ENCODE data around the gene BEND4.

BEND4 gene

DNA sequence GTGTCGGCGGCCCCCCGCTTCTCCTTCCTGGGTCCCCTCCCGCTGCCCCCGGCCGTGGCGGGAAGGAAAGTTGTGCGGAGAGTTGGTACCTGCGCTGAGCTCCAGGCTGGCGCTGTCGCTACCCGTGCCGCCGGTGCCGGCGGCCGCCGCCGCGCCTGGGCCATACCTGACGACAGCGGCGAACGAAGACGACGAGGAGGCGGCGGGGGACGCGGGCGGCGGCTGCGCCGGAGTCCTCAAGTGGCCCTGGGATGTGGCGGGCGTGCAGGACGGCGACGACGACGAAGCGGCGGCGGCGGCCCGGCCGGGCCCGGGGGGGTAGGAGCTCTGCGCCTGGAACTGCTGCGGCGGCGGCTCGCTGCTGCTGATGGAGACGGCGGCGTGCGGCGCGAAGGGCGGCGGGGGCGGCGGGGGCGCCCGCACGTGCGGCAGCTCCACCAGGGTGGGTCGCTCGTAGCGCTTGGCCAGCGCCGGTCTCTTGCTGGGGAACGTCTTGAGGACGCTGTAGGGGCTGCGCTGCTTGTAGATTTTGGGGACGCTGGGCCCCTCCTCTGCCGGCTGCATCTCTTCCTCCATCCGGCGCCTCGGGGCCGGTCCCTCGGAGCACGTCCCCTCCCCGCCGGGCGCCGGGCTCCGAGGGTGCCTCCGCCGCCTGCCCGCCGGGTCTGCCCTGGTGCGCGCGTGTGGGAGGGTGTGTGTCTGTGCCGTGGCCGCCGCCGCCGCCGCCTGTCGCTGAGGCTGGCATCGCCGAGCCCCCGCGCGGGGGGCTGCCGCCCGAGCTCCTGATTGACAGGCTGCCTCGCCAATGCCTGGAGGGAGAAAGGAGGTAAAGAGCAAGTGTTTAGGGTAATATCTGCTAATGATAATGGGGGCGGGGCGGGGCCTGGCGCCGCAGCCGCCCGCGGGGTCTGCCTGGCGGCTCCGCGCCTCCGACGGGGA is 618 bp downstream of the BEND4 start:
- H3K9ac ChIP-seq (ENCODE audit: low read length): peak overlapping the region; percentile 58
- peak overlapping the region; percentile 94 for H3K4me2 ChIP-seq (ENCODE audit: low read depth, low read length)

GRCh38 chr4:42150653-42151567 is 1.5 kb downstream of the BEND4 start:
- Histone ChIP-seq H3K79me2 (ENCODE audit: low read length) (peaks cover 29% of the 10 kb centered on the region), H3F3A (ENCODE audit: insufficient read depth, low read length) (0 out of 2 replicates have a peak, but pooled peaks cover 3% of the 10 kb centered on the region), H3K36me3 (replicated peaks; ENCODE audit: insufficient read depth, low read length) (no peaks in the 10 kb centered on the region), H3K27me3 (replicated peaks; ENCODE audit: insufficient read depth, low read length) (no peaks in the 10 kb centered on the region), H3K9me3 (replicated peaks; ENCODE audit: insufficient read depth, low read length) (no peaks in the 10 kb centered on the region), H2AFZ (ENCODE audit: low read length) (peak overlapping the region; percentile 94), H3K4me1 (ENCODE audit: low read length) (peaks cover 15% of the 10 kb centered on the region; the same call in 1 of the 2 replicates), H3K4me2 (ENCODE audit: low read depth, low read length) (peak overlapping the region; percentile 94), H3K4me3 (ENCODE audit: low read length) (peak overlapping the region; percentile 80), H3K9me2 (replicated peaks; ENCODE audit: insufficient read depth, low read length) (no peaks in the 10 kb centered on the region), H3K27ac (ENCODE audit: low read length) (no peak overlapping the region), H3K9ac (ENCODE audit: low read length) (peak overlapping the region; percentile 58), H4K20me1 (ENCODE audit: insufficient read depth, low read length) (no peaks in the 10 kb centered on the region)
- TF ChIP-seq CTCF (IDR thresholded peaks at IDR 0.05; ENCODE audit: low read length) (no peak), EZH2 (optimal IDR thresholded peaks at IDR 0.05; ENCODE audit: low read depth, low read length) (no peak), EZH2phosphoT487 (IDR thresholded peaks at IDR 0.05; ENCODE audit: low read length) (no peak)
- DNase-seq: no peak

More for the DNA sequence above, 618 bp downstream of the BEND4 start:
- Histone ChIP-seq H3K27ac (ENCODE audit: low read length) (no peak overlapping the region), H3K9me2 (replicated peaks; ENCODE audit: insufficient read depth, low read length) (no peaks in the 10 kb centered on the region), H3K4me1 (ENCODE audit: low read length) (peaks cover 15% of the 10 kb centered on the region; the same call in 1 of the 2 replicates), H3K79me2 (ENCODE audit: low read length) (peaks cover 26% of the 10 kb centered on the region), H3F3A (ENCODE audit: insufficient read depth, low read length) (0 out of 2 replicates have a peak, but pooled peaks cover 3% of the 10 kb centered on the region), H3K4me3 (ENCODE audit: low read length) (peak overlapping the region; percentile 80), H3K9me3 (replicated peaks; ENCODE audit: insufficient read depth, low read length) (no peaks in the 10 kb centered on the region), H3K27me3 (replicated peaks; ENCODE audit: insufficient read depth, low read length) (no peaks in the 10 kb centered on the region), H2AFZ (ENCODE audit: low read length) (peak overlapping the region; percentile 94), H3K36me3 (replicated peaks; ENCODE audit: insufficient read depth, low read length) (no peaks in the 10 kb centered on the region), H4K20me1 (ENCODE audit: insufficient read depth, low read length) (no peaks in the 10 kb centered on the region)
- DNase-seq: peak; percentile 83
- TF ChIP-seq CTCF (IDR thresholded peaks at IDR 0.05; ENCODE audit: low read length) (no peak), EZH2phosphoT487 (IDR thresholded peaks at IDR 0.05; ENCODE audit: low read length) (no peak), EZH2 (optimal IDR thresholded peaks at IDR 0.05; ENCODE audit: low read depth, low read length) (no peak)

- Histone ChIP-seq H3K9me3 (replicated peaks; ENCODE audit: insufficient read depth, low read length) (no peaks in the 10 kb centered on the region), H3K4me2 (ENCODE audit: low read depth, low read length) (no peak overlapping the region), H3K36me3 (replicated peaks; ENCODE audit: insufficient read depth, low read length) (no peaks in the 10 kb centered on the region), H3K27me3 (replicated peaks; ENCODE audit: insufficient read depth, low read length) (no peaks in the 10 kb centered on the region), H3K4me3 (ENCODE audit: low read length) (no peak overlapping the region), H3K9ac (ENCODE audit: low read length) (no peak overlapping the region), H2AFZ (ENCODE audit: low read length) (no peak overlapping the region), H3K9me2 (replicated peaks; ENCODE audit: insufficient read depth, low read length) (no peaks in the 10 kb centered on the region), H3K79me2 (ENCODE audit: low read length) (peaks cover 33% of the 10 kb centered on the region), H3K27ac (ENCODE audit: low read length) (no peak overlapping the region), H3F3A (ENCODE audit: insufficient read depth, low read length) (0 out of 2 replicates have a peak, but pooled peaks cover 3% of the 10 kb centered on the region), H3K4me1 (ENCODE audit: low read length) (peaks cover 15% of the 10 kb centered on the region; the same call in 1 of the 2 replicates), H4K20me1 (ENCODE audit: insufficient read depth, low read length) (no peaks in the 10 kb centered on the region)
- DNase-seq: no peak
- TF ChIP-seq EZH2phosphoT487 (IDR thresholded peaks at IDR 0.05; ENCODE audit: low read length) (no peak), CTCF (IDR thresholded peaks at IDR 0.05; ENCODE audit: low read length) (no peak), EZH2 (optimal IDR thresholded peaks at IDR 0.05; ENCODE audit: low read depth, low read length) (no peak)
Measured at GRCh38 chr4:42149004-42149403, 3.5 kb downstream of the BEND4 start.

Measured in MM.1S (cell line).